T-helper 17 cell (primary cell): ENCODE results near the gene AGAP1. TPM values are rescaled to one million over a fixed set of nuclear protein-coding genes. Genes with fewer than 3 reads are reported as not detected.

Source experiments
- ATAC-seq: fragments of 150-1000 bp; cut with Tn5 transposase; 2 replicates; pipeline ENCODE4 v1.10.0; 2021; ENCODE audit warnings: mild to moderate bottlenecking, moderate library complexity
- DNase-seq, 3 donors: peaks; one replicate each; pipeline versions ENCODE4 v3.0.0 to v3.0.0-alpha.2; 2020 to 2021
- H3K9me3 ChIP-seq: one replicate; pipeline ENCODE4 v1.7.0; 2013; ENCODE audit warnings: low read length, mild to moderate bottlenecking; ENCODE audit not compliant: control insufficient read depth, poor library complexity, severe bottlenecking
- H3K27ac Mint-ChIP-seq: one replicate; pipeline ENCODE4 v1.8.0; 2022; ENCODE audit warnings: mild to moderate bottlenecking, moderate library complexity, mixed read lengths
- H3K27me3 Mint-ChIP-seq: one replicate; pipeline ENCODE4 v1.8.0; 2022; ENCODE audit warnings: mixed read lengths
- H3K36me3 Mint-ChIP-seq: one replicate; pipeline ENCODE4 v1.8.0; 2022; ENCODE audit warnings: low read depth, mixed read lengths
- H3K4me1 Mint-ChIP-seq: one replicate; pipeline ENCODE4 v1.8.0; 2022; ENCODE audit warnings: mild to moderate bottlenecking, mixed read lengths
- H3K4me3 Mint-ChIP-seq: one replicate; pipeline ENCODE4 v1.8.0; 2022; ENCODE audit warnings: mild to moderate bottlenecking, moderate library complexity, mixed read lengths
- total RNA-seq, 4 donors: library from RNA in 2 of 4; stranded (reverse) in 2 of 4; gene quantifications; one replicate each; pipeline ENCODE4 v1.2.3 and lab custom pipeline; 2022 to 2026

Gene AGAP1
- total RNA-seq, 2 donors from 2014 or later: 7.6 to 16.8 TPM

GRCh38 chr2:236143811-236144210 is 650.0 kb downstream of the AGAP1 start:
- Mint-ChIP-seq H3K4me1 (no peaks in the 10 kb centered on the region), H3K36me3 (peaks cover 2% of the 10 kb centered on the region), H3K27ac (no peak overlapping the region), H3K4me3 (no peak overlapping the region), H3K27me3 (peaks cover 46% of the 10 kb centered on the region)
- ATAC-seq: no peak
- no peaks in the 10 kb centered on the region for H3K9me3 ChIP-seq
- DNase-seq: no peak

GRCh38 chr2:236146436-236146835 is 652.6 kb downstream of the AGAP1 start:
- no peak overlapping the region for H3K4me3 Mint-ChIP-seq
- no peak for DNase-seq
- no peaks in the 10 kb centered on the region for H3K9me3 ChIP-seq
- ATAC-seq: no peak
- H3K4me1 Mint-ChIP-seq: no peaks in the 10 kb centered on the region
- peaks cover 2% of the 10 kb centered on the region for H3K36me3 Mint-ChIP-seq
- H3K27me3 Mint-ChIP-seq: peaks cover 32% of the 10 kb centered on the region
- no peak overlapping the region for H3K27ac Mint-ChIP-seq

GRCh38 chr2:236155406-236155805 is 661.6 kb downstream of the AGAP1 start:
- no peaks in the 10 kb centered on the region for H3K36me3 Mint-ChIP-seq

GRCh38 chr2:236156095-236156859 is 662.4 kb downstream of the AGAP1 start:
- no peaks in the 10 kb centered on the region for H3K36me3 Mint-ChIP-seq
- DNase-seq: no peak
- H3K27ac Mint-ChIP-seq: no peak overlapping the region
- peaks cover 47% of the 10 kb centered on the region for H3K27me3 Mint-ChIP-seq
- H3K9me3 ChIP-seq: no peaks in the 10 kb centered on the region
- no peaks in the 10 kb centered on the region for H3K4me1 Mint-ChIP-seq
- H3K4me3 Mint-ChIP-seq: no peak overlapping the region
- no peak for ATAC-seq

More at GRCh38 chr2:236155406-236155805, 661.6 kb downstream of the AGAP1 start:
- Mint-ChIP-seq H3K27ac (no peak overlapping the region), H3K4me3 (no peak overlapping the region), H3K4me1 (no peaks in the 10 kb centered on the region), H3K27me3 (peaks cover 44% of the 10 kb centered on the region)
- no peaks in the 10 kb centered on the region for H3K9me3 ChIP-seq
- no peak for ATAC-seq
- DNase-seq: no peak

- no peaks in the 10 kb centered on the region for H3K36me3 Mint-ChIP-seq
- peaks cover 53% of the 10 kb centered on the region for H3K27me3 Mint-ChIP-seq
- no peaks in the 10 kb centered on the region for H3K9me3 ChIP-seq
- DNase-seq (no peak), ATAC-seq (no peak)
- no peak overlapping the region for H3K27ac Mint-ChIP-seq
- H3K4me3 Mint-ChIP-seq: no peak overlapping the region
- H3K4me1 Mint-ChIP-seq: no peaks in the 10 kb centered on the region
These were observed 663.0 kb downstream of the AGAP1 start for GRCh38 chr2:236156860-236157194.

- peaks cover 58% of the 10 kb centered on the region for H3K27me3 Mint-ChIP-seq
- H3K9me3 ChIP-seq: no peaks in the 10 kb centered on the region
- H3K4me3 Mint-ChIP-seq: no peak overlapping the region
- no peak overlapping the region for H3K27ac Mint-ChIP-seq
- no peaks in the 10 kb centered on the region for H3K4me1 Mint-ChIP-seq
- no peak for DNase-seq
- no peak for ATAC-seq
- no peaks in the 10 kb centered on the region for H3K36me3 Mint-ChIP-seq
These were observed 663.5 kb downstream of the AGAP1 start for GRCh38 chr2:236157366-236157765.

- H3K27ac Mint-ChIP-seq: no peak overlapping the region
- H3K9me3 ChIP-seq: no peaks in the 10 kb centered on the region
- H3K36me3 Mint-ChIP-seq: no peaks in the 10 kb centered on the region
- H3K4me3 Mint-ChIP-seq: no peak overlapping the region
- H3K4me1 Mint-ChIP-seq: no peaks in the 10 kb centered on the region
- ATAC-seq (no peak), DNase-seq (no peak)
- H3K27me3 Mint-ChIP-seq: peaks cover 63% of the 10 kb centered on the region
These were observed 664.1 kb downstream of the AGAP1 start for GRCh38 chr2:236157815-236158498.

GRCh38 chr2:236158969-236159777 is 665.3 kb downstream of the AGAP1 start:
- DNase-seq (no peak), ATAC-seq (no peak)
- Mint-ChIP-seq H3K4me1 (no peaks in the 10 kb centered on the region), H3K4me3 (no peak overlapping the region), H3K27ac (no peak overlapping the region), H3K27me3 (peaks cover 63% of the 10 kb centered on the region), H3K36me3 (no peaks in the 10 kb centered on the region)
- no peaks in the 10 kb centered on the region for H3K9me3 ChIP-seq

- ATAC-seq (no peak), DNase-seq (no peak)
- H3K4me3 Mint-ChIP-seq: no peak overlapping the region
- H3K4me1 Mint-ChIP-seq: no peaks in the 10 kb centered on the region
- H3K27ac Mint-ChIP-seq: no peak overlapping the region
- no peaks in the 10 kb centered on the region for H3K36me3 Mint-ChIP-seq
- H3K27me3 Mint-ChIP-seq: peaks cover 66% of the 10 kb centered on the region
- H3K9me3 ChIP-seq: no peaks in the 10 kb centered on the region
These were observed 665.9 kb downstream of the AGAP1 start for GRCh38 chr2:236159778-236160170.

- no peaks in the 10 kb centered on the region for H3K36me3 Mint-ChIP-seq
- H3K27ac Mint-ChIP-seq: no peak overlapping the region
- no peak overlapping the region for H3K4me3 Mint-ChIP-seq
- no peaks in the 10 kb centered on the region for H3K4me1 Mint-ChIP-seq
- H3K27me3 Mint-ChIP-seq: peaks cover 67% of the 10 kb centered on the region
- no peak for ATAC-seq
- H3K9me3 ChIP-seq: no peaks in the 10 kb centered on the region
- no peak for DNase-seq
These were observed 666.7 kb downstream of the AGAP1 start for GRCh38 chr2:236160366-236161081.

- Mint-ChIP-seq H3K27me3 (peaks cover 70% of the 10 kb centered on the region), H3K4me3 (no peak overlapping the region), H3K4me1 (no peaks in the 10 kb centered on the region), H3K27ac (no peak overlapping the region), H3K36me3 (no peaks in the 10 kb centered on the region)
- no peaks in the 10 kb centered on the region for H3K9me3 ChIP-seq
- DNase-seq: no peak
- ATAC-seq: no peak
These were observed 667.2 kb downstream of the AGAP1 start for GRCh38 chr2:236161082-236161462.

GRCh38 chr2:236161531-236161930 is 667.7 kb downstream of the AGAP1 start:
- H3K27ac Mint-ChIP-seq: no peak overlapping the region
- peaks cover 70% of the 10 kb centered on the region for H3K27me3 Mint-ChIP-seq
- peaks cover 3% of the 10 kb centered on the region for H3K4me1 Mint-ChIP-seq
- no peaks in the 10 kb centered on the region for H3K9me3 ChIP-seq
- H3K36me3 Mint-ChIP-seq: no peaks in the 10 kb centered on the region
- H3K4me3 Mint-ChIP-seq: peak overlapping the region; percentile 50
- DNase-seq (no peak), ATAC-seq (no peak)
